Mesodermal cell (in vitro differentiated cells): ENCODE data around the gene SUSD6.

Source experiments
- H3K27ac ChIP-seq: 2 replicates; pipeline ENCODE4 v1.7.0; 2013; ENCODE audit warnings: mild to moderate bottlenecking, low read depth, low read length, moderate library complexity; ENCODE audit not compliant: severe bottlenecking
- H3K36me3 ChIP-seq: 2 replicates; pipeline ENCODE4 v1.7.1; 2013; ENCODE audit warnings: mild to moderate bottlenecking, low read length, moderate library complexity; ENCODE audit not compliant: control insufficient read depth, insufficient read depth
- H3K4me1 ChIP-seq: one replicate; pipeline ENCODE4 v1.7.1; 2013; ENCODE audit warnings: mild to moderate bottlenecking, low read length; ENCODE audit not compliant: insufficient read depth, control insufficient read depth, poor library complexity, severe bottlenecking
- H3K4me3 ChIP-seq: 2 replicates; pipeline ENCODE4 v1.7.0; 2013; ENCODE audit warnings: low read length, control low read depth, mild to moderate bottlenecking; ENCODE audit not compliant: insufficient read depth, poor library complexity, severe bottlenecking; ENCODE audit errors: extremely low read depth
- H3K9me3 ChIP-seq: 2 replicates; pipeline ENCODE4 v1.7.1; 2013; ENCODE audit warnings: mild to moderate bottlenecking, low read length, moderate library complexity; ENCODE audit not compliant: control insufficient read depth
- WGBS, 2 experiments: methylation state at CpG; one replicate each; pipeline ENCODE4 v1.1.5; 2013; ENCODE audit warnings: missing lambda C conversion rate in 2 of 2; ENCODE audit not compliant: insufficient coverage in 2 of 2; 5-methylcytosine and 5-hydroxymethylcytosine counted together

SUSD6 gene

GRCh38 chr14:69685218-69685616 lies 73.8 kb downstream of the SUSD6 start:
- 86 to 97% methylated on average over 2 to 3 of the region's 3 CpGs for WGBS, 2 experiments
- H3K4me3 ChIP-seq: no peak overlapping the region
- no peaks in the 10 kb centered on the region for H3K36me3 ChIP-seq
- H3K9me3 ChIP-seq: no peaks in the 10 kb centered on the region
- no peaks in the 10 kb centered on the region for H3K4me1 ChIP-seq
- no peak overlapping the region for H3K27ac ChIP-seq

DNA sequence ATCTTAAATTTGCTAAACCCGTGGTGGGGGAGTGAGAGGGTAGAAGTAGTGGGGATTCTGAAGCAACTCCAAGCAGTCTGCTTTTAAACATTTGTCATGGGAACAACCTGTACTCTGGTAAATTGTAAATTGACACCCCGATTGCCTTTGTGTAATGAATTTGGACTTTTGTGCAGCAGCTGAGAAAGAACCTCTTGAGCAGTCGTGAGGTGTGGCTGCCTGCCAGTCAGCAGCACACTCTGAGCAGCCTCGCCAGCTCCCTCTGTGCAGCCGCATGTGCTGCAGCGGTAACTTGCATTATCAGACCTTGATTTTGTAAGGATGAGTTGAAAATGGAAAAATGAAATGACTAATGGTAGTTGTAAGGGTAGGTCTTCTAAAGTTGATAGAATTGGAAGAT lies 74.3 kb downstream of the SUSD6 start:
- H3K9me3 ChIP-seq: no peaks in the 10 kb centered on the region
- H3K4me1 ChIP-seq: no peaks in the 10 kb centered on the region
- H3K36me3 ChIP-seq: no peaks in the 10 kb centered on the region
- no peak overlapping the region for H3K27ac ChIP-seq
- no peak overlapping the region for H3K4me3 ChIP-seq
- WGBS, 2 experiments: 85 to 97% methylated on average over 6 of the region's 6 CpGs

DNA sequence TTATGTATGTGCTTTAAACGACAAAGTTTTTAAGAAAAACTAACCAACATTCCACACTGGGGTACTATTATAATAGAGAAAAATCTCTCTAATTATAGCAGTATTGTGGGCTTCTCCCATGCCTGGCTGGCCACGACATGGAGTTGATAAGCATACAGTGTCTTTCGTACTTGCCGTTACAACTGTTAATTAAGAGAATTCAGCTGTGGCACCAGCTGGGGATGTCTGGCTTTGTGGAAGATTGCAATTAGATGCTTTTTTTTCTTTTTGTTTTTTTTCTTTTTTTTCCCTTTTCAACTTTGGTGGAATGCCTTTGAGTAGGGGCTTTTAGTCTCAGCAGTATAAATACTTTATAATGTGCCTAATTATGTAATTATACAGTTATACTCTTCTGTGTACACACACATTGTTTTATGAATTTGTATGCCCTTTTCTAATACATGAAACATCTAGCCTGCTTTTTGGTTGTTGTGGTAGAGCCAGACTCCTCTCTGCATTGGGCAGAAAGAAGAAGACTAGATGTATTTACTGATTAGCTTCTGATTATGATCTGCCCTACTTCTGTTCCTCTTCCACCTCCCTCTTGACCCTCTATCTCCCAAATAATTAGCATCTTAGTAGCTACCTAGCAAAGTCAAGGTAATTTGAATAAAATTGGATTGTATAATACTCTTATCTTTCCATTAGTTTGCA lies 76.4 kb downstream of the SUSD6 start:
- Histone ChIP-seq H3K27ac (no peak overlapping the region), H3K4me3 (no peak overlapping the region), H3K9me3 (no peaks in the 10 kb centered on the region), H3K36me3 (no peaks in the 10 kb centered on the region), H3K4me1 (no peaks in the 10 kb centered on the region)
- WGBS, 2 experiments: 90% methylated on average over 2 of the region's 4 CpGs; no CpG with 5 or more reads in 1 of the 2 experiments

GRCh38 chr14:69688299-69688649 lies 76.9 kb downstream of the SUSD6 start:
- no peak overlapping the region for H3K27ac ChIP-seq
- WGBS, 2 experiments: 87 to 91% methylated on average over 1 of the region's 1 CpG

DNA sequence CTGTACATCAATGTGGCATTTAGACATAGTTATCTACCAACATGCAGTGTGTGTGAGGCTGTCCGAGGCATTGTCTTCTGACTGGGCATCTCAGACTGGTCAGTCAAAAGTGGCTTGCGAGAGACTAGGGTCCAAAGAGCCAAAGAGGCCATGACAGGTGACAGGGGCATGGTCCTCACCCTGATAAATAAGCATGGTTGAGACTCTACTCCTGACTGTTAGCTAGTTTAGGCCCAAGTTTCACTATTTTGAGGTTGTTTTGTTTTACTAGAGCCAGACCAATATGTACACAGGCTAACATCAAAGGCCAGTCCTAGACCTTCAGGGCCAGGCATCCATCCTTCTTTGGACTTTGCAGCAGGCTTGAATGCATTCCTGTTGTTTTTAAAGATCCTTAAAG lies 78.6 kb downstream of the SUSD6 start:
- no peak overlapping the region for H3K27ac ChIP-seq
- H3K9me3 ChIP-seq: no peaks in the 10 kb centered on the region
- 95 to 100% methylated on average over 2 of the region's 2 CpGs for WGBS, 2 experiments
- H3K36me3 ChIP-seq: no peaks in the 10 kb centered on the region
- H3K4me1 ChIP-seq: no peaks in the 10 kb centered on the region
- H3K4me3 ChIP-seq: no peak overlapping the region

More at GRCh38 chr14:69688299-69688649, 76.9 kb downstream of the SUSD6 start:
- Histone ChIP-seq H3K4me3 (no peak overlapping the region), H3K9me3 (no peaks in the 10 kb centered on the region), H3K36me3 (no peaks in the 10 kb centered on the region), H3K4me1 (no peaks in the 10 kb centered on the region)

DNA sequence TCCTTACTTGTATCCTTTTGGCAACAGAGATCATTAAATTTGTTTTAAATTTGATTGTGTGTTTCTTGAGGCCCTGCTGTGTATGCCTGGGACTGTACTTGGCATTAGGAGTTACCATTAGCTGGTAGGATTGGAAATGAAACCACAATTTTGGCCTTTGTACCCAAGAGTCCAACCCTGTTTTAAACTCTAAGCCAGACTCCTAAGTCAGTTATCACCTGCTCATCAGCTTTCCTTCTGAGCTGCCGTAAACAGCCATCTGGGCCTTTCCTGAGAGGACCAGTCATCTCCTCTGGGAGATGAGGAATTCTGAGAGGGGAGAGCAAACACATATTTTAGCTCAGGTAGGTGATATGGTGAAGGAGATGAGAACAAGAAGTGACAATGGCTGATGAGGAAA lies 81.2 kb downstream of the SUSD6 start:
- 100% methylated on average over 1 of the region's 1 CpG; no CpG with 5 or more reads in 1 of the 2 experiments for WGBS, 2 experiments
- Histone ChIP-seq H3K27ac (no peak overlapping the region), H3K9me3 (no peaks in the 10 kb centered on the region)

GRCh38 chr14:69693145-69693544 lies 81.7 kb downstream of the SUSD6 start:
- Histone ChIP-seq H3K4me1 (peaks cover 13% of the 10 kb centered on the region), H3K4me3 (no peak overlapping the region), H3K36me3 (no peaks in the 10 kb centered on the region), H3K9me3 (no peaks in the 10 kb centered on the region), H3K27ac (no peak overlapping the region)
- WGBS, 2 experiments: 86 to 100% methylated on average over 2 to 3 of the region's 3 CpGs

More for the DNA sequence above, 81.2 kb downstream of the SUSD6 start:
- Histone ChIP-seq H3K4me3 (no peak overlapping the region), H3K36me3 (no peaks in the 10 kb centered on the region), H3K4me1 (peaks cover 13% of the 10 kb centered on the region)

DNA sequence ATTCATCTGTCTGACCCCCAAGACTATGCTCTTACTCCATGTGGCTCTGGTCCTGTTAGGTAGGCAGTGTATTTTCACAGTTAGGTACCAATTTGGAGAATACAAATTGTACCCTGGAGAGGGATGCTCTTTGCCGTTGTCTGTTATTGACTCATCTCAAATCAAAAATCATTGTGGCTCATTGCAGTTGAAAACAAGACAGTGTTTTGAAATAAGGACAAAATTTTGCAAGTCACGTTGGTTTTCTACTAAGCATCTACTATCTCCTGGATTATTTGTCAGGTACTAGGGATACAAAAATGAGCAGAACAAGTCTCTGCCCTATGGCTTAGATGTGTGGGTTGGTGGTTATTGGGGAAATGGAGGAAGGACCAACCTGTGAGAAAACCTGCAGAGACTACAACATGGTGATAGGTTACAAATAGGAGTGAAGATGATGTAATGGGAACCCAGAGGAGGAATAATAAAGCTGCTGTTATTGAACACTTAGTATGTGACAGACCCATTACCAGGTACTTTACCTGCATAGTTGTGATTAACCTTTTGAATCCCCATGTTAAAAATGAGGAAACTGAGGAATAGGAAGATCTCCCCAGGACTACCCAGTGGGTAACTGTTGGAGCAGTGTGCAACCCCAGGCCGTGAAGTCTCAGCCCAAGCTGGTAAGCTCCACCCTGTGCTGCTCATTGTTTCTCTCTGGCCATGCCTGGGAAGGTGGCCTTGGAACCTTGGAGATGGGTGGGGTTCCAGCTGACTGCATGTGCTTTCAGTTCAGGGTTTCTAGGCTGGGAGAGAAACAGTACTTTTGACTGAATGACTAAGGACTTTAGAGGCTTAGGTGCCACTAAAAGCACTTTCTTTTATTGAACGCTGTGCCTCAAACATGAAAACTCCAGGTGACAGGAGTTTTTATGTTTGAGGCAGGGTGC lies 82.7 kb downstream of the SUSD6 start:
- H3K4me1 ChIP-seq: peaks cover 15% of the 10 kb centered on the region

DNA sequence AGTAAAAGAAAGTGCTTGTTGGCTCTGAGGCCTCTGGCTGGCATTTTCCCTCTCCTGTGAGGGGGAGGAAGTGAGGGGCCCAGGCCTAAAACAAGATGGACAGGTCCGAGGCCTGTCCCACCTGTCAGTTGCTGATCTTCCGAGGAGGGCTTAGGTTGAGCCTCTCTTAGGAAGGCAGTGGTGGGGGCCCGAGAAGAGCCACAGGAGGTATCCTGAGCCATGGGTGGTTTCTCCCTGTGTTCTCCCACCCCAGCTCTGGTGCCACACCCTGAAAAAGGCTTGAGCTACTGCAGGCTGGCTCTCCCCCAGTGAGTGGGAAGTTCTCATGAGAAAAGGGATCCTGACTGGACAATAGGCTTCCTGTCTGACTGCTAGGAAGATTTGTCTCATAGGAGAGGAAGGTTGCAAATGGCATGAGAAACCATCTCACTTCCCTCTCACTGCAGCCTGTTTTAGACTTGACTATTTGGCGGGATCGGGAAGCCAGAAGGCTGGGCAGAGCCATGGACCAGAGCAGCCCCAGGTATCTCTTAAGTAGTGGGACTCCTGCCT lies 83.4 kb downstream of the SUSD6 start:
- no peak overlapping the region for H3K27ac ChIP-seq
- WGBS, 2 experiments: 85 to 88% methylated on average over 5 of the region's 5 CpGs
- peaks cover 15% of the 10 kb centered on the region for H3K4me1 ChIP-seq

More for the DNA sequence above, 82.7 kb downstream of the SUSD6 start:
- Histone ChIP-seq H3K4me3 (no peak overlapping the region), H3K36me3 (no peaks in the 10 kb centered on the region), H3K27ac (no peak overlapping the region), H3K9me3 (no peaks in the 10 kb centered on the region)
- WGBS, 2 experiments: 82 to 84% methylated on average over 2 to 4 of the region's 4 CpGs

DNA sequence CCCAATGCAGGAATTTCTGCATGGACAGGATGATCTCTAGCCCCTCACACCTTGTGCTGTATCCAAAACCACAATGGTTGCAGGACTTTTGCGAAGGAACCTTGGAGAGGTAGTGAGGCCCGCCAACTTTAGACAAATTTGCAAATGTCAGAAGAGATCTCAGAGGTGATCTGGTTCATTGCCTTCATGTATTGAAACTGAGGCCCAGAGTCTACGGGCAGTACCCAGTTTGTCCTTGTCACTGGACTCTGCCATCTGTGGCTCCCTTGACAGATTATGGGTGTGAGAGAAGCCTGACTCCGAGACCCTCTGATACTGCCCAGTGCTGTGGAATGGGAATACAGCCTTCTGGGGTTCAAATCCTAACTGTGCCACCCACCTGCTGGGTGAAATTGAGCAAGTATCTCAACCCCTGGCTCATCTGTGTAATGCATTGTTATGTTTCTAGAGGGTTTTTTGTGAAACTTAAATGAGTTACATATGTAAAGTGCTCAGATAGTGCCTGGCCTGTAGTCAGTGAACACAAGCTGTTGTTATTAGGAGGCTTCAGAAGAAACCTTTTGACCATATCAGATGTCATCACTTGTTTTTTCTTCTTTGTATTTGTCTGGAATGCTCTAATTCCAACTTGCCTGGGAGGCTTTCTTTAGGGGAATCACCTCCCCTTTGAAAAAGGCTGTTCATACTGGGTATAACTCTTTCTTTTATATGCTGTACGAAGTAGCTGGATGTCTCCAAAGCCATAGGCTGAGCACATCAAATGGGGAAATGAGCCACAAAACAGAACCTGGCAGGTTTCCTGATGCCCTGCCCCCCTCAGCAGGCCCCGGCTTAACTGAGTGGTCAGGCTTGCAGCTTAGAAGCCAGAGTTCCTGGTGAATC lies 84.2 kb downstream of the SUSD6 start:
- Histone ChIP-seq H3K9me3 (no peaks in the 10 kb centered on the region), H3K27ac (no peak overlapping the region), H3K4me1 (peaks cover 15% of the 10 kb centered on the region), H3K36me3 (no peaks in the 10 kb centered on the region), H3K4me3 (no peak overlapping the region)
- 80 to 94% methylated on average over 4 to 5 of the region's 6 CpGs for WGBS, 2 experiments

More for the DNA sequence above, 83.4 kb downstream of the SUSD6 start:
- Histone ChIP-seq H3K9me3 (no peaks in the 10 kb centered on the region), H3K36me3 (no peaks in the 10 kb centered on the region), H3K4me3 (no peak overlapping the region)
